ENCODE measurements around the gene PRAMEF1. TPM values are rescaled to one million over a fixed set of nuclear protein-coding genes. Genes with fewer than 3 reads are reported as not detected.
"Not testable (repeated sequence)": the region's sequence is repeated elsewhere in the genome, so short reads cannot be mapped to it uniquely, and the experiment has no call there.

PRAMEF1 gene
- polyA plus RNA-seq, 1 donor (not counting 4 experiments of a cell fraction or from before 2014, with no cell fraction given), result not detected

DNA sequence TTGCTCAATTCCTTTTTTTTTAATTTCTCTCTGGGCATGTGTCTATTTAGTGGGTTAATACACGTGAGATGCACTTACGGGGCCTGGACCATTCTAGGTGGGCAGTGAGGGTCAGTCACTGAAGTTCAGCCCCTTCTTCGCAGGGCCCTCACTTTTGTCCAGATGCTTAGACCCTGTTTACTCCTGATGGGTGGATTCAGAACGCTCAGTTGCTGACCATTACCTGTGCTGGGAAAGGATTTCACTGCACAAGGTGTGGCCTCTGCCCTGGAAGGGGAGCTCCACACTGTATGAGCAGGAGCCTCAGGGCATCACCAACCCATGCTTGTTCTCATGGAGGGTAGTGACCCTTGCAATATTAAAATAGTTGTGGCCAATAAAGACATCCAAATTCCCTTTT, 13.1 kb upstream of the PRAMEF1 start:
- Histone ChIP-seq H3K27me3 (ENCODE audit: control insufficient read depth, extremely low read depth, insufficient read depth, low read length) (no peaks in the 10 kb centered on the region), H3K9ac (ENCODE audit: control insufficient read depth, extremely low read depth, insufficient read depth, low read length) (no peak overlapping the region), H3K9me1 (ENCODE audit: control insufficient read depth, extremely low read depth, insufficient read depth, low read length) (no peaks in the 10 kb centered on the region), H3K4me2 (ENCODE audit: control insufficient read depth, extremely low read depth, insufficient read depth, low read depth, low read length) (no peak overlapping the region), H3K4me1 (ENCODE audit: control insufficient read depth, extremely low read depth, insufficient read depth, low read length) (no peaks in the 10 kb centered on the region), H3K27ac (ENCODE audit: control insufficient read depth, insufficient read depth, low read length) (no peak overlapping the region), H3K79me2 (ENCODE audit: control insufficient read depth, insufficient read depth, low read length) (no peaks in the 10 kb centered on the region), H3K4me3 (ENCODE audit: control insufficient read depth in 2 of 3, extremely low read depth in 1 of 3, insufficient read depth in 2 of 3, low read depth in 1 of 3, low read length in 3 of 3) (no peak overlapping the region), H3K9me3 (ENCODE audit: control insufficient read depth, low read depth, low read length) (no peaks in the 10 kb centered on the region), H2AFZ (ENCODE audit: control insufficient read depth, low read length) (no peak overlapping the region), H4K20me1 (ENCODE audit: control insufficient read depth, extremely low read depth, insufficient read depth, low read length) (no peaks in the 10 kb centered on the region), H3K36me3 (ENCODE audit: control insufficient read depth in 2 of 2, extremely low read depth in 1 of 2, insufficient read depth in 2 of 2, low read length in 2 of 2) (no peaks in the 10 kb centered on the region)
- TF ChIP-seq, protein P1, sequence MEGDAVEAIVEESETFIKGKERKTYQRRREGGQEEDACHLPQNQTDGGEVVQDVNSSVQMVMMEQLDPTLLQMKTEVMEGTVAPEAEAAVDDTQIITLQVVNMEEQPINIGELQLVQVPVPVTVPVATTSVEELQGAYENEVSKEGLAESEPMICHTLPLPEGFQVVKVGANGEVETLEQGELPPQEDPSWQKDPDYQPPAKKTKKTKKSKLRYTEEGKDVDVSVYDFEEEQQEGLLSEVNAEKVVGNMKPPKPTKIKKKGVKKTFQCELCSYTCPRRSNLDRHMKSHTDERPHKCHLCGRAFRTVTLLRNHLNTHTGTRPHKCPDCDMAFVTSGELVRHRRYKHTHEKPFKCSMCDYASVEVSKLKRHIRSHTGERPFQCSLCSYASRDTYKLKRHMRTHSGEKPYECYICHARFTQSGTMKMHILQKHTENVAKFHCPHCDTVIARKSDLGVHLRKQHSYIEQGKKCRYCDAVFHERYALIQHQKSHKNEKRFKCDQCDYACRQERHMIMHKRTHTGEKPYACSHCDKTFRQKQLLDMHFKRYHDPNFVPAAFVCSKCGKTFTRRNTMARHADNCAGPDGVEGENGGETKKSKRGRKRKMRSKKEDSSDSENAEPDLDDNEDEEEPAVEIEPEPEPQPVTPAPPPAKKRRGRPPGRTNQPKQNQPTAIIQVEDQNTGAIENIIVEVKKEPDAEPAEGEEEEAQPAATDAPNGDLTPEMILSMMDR (optimal IDR thresholded peaks at IDR 0.05 in 1 of 3, IDR thresholded peaks at IDR 0.05 in 1 of 3, conservative IDR thresholded peaks at IDR 0.05 in 1 of 3; ENCODE audit: extremely low read depth in 1 of 3, insufficient read depth in 2 of 3, low read length in 3 of 3), result no peak
- TF ChIP-seq EZH2 (IDR thresholded peaks at IDR 0.05; ENCODE audit: low read length), result no peak
- FAIRE-seq (no peak), DNase-seq (ENCODE audit: low read depth, low spot score) (no peak)
- dilution Hi-C loops (cut with MboI; ENCODE audit: extremely low pct_ligation_motif_present, low sequenced_read_pairs), result no loop called here

DNA sequence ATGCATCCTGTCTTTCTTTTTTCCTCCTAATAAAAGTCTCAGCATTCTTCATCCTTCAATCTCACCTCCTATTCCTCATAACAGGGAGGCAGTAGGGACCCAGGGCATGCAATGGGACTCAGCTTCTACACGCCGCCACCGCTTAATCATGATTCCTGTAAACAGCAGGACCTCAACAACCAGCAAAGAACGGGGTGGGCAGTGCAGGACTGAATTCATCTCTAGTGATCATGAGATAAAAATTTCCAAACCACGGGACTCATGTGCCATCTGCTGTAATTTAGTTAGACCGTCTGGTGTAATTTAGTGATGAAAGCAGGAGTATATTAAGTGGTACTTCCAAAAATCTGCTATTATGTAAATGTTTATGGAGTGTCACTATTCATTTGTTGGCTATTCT, 12.3 kb upstream of the PRAMEF1 start:
- no peak for DNase-seq (ENCODE audit: low read depth, low spot score)
- H3K27ac ChIP-seq (ENCODE audit: control insufficient read depth, insufficient read depth, low read length), result no peak overlapping the region
- H3K4me3 ChIP-seq (ENCODE audit: control insufficient read depth in 2 of 3, extremely low read depth in 1 of 3, insufficient read depth in 2 of 3, low read depth in 1 of 3, low read length in 3 of 3), result no peak overlapping the region
- no peak overlapping the region for H3K9ac ChIP-seq (ENCODE audit: control insufficient read depth, extremely low read depth, insufficient read depth, low read length)
- no peaks in the 10 kb centered on the region for H3K36me3 ChIP-seq (ENCODE audit: control insufficient read depth in 2 of 2, extremely low read depth in 1 of 2, insufficient read depth in 2 of 2, low read length in 2 of 2)
- TF ChIP-seq, protein P1 (optimal IDR thresholded peaks at IDR 0.05 in 1 of 3, IDR thresholded peaks at IDR 0.05 in 1 of 3, conservative IDR thresholded peaks at IDR 0.05 in 1 of 3; ENCODE audit: extremely low read depth in 1 of 3, insufficient read depth in 2 of 3, low read length in 3 of 3), result no peak
- no peak for TF ChIP-seq EZH2 (IDR thresholded peaks at IDR 0.05; ENCODE audit: low read length)
- FAIRE-seq, result no peak
- H3K4me1 ChIP-seq (ENCODE audit: control insufficient read depth, extremely low read depth, insufficient read depth, low read length), result no peaks in the 10 kb centered on the region
- no peak overlapping the region for H2AFZ ChIP-seq (ENCODE audit: control insufficient read depth, low read length)
- no peaks in the 10 kb centered on the region for H3K27me3 ChIP-seq (ENCODE audit: control insufficient read depth, extremely low read depth, insufficient read depth, low read length)
- H3K9me1 ChIP-seq (ENCODE audit: control insufficient read depth, extremely low read depth, insufficient read depth, low read length), result no peaks in the 10 kb centered on the region
- no peak overlapping the region for H3K4me2 ChIP-seq (ENCODE audit: control insufficient read depth, extremely low read depth, insufficient read depth, low read depth, low read length)
- no peaks in the 10 kb centered on the region for H3K79me2 ChIP-seq (ENCODE audit: control insufficient read depth, insufficient read depth, low read length)
- no peaks in the 10 kb centered on the region for H4K20me1 ChIP-seq (ENCODE audit: control insufficient read depth, extremely low read depth, insufficient read depth, low read length)
- dilution Hi-C loops (cut with MboI; ENCODE audit: extremely low pct_ligation_motif_present, low sequenced_read_pairs), result no loop called here
- no peaks in the 10 kb centered on the region for H3K9me3 ChIP-seq (ENCODE audit: control insufficient read depth, low read depth, low read length)

DNA sequence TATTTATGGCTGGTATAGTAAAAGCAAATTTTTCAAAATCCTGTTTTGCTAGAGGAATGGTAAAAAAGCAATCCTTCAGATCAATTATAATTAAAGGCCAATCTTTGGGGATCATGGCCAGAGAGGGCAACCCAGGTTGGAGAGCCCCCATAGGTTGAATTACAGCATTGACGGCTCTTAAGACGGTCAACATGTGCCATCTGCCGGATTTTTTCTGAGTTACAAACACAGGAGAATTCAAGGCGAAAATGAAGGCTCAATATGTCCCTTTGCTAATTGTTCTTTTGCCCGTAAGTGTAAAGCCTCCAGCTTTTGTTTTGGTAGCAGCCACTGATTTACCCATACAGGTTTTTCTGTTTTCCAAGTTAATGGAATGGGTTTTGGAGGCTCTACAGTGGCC, 9.7 kb upstream of the PRAMEF1 start:
- H3K4me1 ChIP-seq (ENCODE audit: control insufficient read depth, extremely low read depth, insufficient read depth, low read length); DNase-seq (ENCODE audit: low read depth, low spot score); dilution Hi-C loops (cut with MboI; ENCODE audit: extremely low pct_ligation_motif_present, low sequenced_read_pairs); FAIRE-seq; H2AFZ ChIP-seq (ENCODE audit: control insufficient read depth, low read length); H3K36me3 ChIP-seq (ENCODE audit: control insufficient read depth in 2 of 2, extremely low read depth in 1 of 2, insufficient read depth in 2 of 2, low read length in 2 of 2); H3K9ac ChIP-seq (ENCODE audit: control insufficient read depth, extremely low read depth, insufficient read depth, low read length); H3K27me3 ChIP-seq (ENCODE audit: control insufficient read depth, extremely low read depth, insufficient read depth, low read length); H3K79me2 ChIP-seq (ENCODE audit: control insufficient read depth, insufficient read depth, low read length); H3K4me2 ChIP-seq (ENCODE audit: control insufficient read depth, extremely low read depth, insufficient read depth, low read depth, low read length); H3K4me3 ChIP-seq (ENCODE audit: control insufficient read depth in 2 of 3, extremely low read depth in 1 of 3, insufficient read depth in 2 of 3, low read depth in 1 of 3, low read length in 3 of 3); H4K20me1 ChIP-seq (ENCODE audit: control insufficient read depth, extremely low read depth, insufficient read depth, low read length); H3K27ac ChIP-seq (ENCODE audit: control insufficient read depth, insufficient read depth, low read length); H3K9me1 ChIP-seq (ENCODE audit: control insufficient read depth, extremely low read depth, insufficient read depth, low read length); H3K9me3 ChIP-seq (ENCODE audit: control insufficient read depth, low read depth, low read length): not testable (repeated sequence)

All from keratinocyte (primary cell).